IPS DF 19.7 (cell line): ENCODE results near the gene PCSK2.

ENCODE experiments used
- DNase-seq: peaks from one replicate; pipeline ENCODE4 v3.0.0-alpha.2; 2013; ENCODE audit warnings: low read depth, low spot score

PCSK2 gene

DNA sequence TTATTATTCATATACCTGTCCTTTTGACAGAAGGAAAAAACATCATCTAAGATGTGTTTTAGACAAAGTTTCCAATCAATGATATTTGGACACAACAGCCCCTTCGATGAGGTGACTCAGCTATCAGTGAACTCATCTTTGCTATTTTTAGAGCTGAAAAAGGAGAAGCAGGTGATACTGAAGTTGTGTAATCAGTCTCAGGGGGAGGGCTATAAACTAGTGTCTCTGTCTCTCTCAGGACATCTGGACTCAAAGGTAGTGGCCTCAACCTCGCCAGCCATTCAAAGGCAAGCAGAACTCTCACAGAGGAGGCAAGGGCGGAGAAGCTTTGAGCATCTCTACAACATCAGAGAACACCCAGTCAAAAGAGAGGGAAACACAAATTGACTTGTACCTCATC lies 168.9 kb downstream of the PCSK2 start:
- DNase-seq: no peak

DNA sequence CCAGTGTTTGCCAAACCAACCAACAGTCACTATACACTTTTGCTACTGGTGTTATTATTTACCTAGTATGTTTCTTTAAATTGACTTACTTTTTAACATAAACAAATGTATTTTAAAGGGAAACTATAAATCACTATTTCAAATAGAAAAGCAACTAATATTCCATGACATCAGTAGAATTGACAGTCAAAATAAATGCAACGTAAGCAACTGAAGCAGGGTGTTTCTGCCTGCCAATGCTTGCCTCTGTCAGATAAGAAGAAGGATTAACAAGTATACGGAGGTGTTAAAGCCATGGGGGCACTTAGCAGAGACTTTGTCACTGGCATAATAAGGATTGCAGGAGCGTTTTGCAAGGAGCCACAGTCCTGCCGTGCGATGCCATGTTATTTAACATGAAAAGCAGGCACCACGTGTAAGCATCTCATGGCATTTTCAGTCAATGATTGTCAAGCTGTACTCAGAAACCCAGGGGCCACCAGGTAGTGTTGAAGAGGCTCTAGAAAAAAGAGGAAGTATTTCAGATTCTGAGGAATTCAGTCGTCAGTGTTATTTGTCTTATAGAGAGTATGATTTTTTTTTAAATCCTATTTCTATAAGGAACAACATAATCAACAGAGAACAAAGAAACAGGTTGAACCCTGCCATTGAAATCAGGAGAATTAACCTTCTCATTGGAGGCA lies 172.6 kb downstream of the PCSK2 start:
- DNase-seq: no peak

DNA sequence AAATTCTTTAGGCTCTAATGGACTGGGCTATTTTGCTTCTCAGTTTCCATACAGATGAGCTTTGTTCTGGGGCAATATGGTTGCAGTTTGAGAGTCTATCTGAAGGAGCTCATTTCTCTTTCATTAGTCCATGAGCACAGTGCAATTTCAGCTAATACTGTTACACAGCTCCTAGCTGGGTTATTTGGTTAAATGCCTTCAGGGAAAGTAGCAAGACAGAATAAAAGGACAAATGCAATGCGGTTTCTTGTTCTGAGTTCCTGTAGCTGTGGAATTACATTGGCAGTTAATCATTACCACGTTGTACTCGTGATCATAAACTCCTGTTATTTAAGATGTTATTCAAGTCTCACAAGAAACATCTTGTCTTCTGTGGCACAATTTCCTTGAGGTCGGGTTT lies 176.6 kb downstream of the PCSK2 start:
- DNase-seq: no peak

DNA sequence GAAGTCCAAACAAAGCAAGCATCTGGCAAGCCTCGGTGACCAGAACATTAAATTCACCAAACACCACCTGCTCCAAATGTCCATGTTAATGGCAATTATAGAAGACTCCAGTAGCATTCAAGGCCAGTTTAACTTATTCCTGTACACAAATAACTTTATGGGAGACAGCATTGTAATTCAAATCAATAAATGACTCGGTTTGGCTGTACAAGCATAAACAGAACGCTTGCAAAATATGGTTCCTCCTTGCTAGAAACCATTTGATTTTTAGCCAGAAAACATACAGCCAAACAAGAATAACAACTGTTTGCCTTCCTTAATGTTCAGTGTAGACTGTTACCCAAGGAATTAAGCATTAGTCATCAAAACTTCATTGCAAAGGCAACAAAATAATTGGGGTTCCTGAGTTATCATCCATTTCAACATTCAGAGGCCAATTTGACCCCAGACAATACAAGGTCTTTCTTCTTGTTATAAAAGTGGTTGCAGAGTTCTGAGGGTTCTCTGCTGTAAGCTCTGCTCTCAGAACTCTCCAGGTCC lies 179.3 kb downstream of the PCSK2 start:
- DNase-seq: no peak

DNA sequence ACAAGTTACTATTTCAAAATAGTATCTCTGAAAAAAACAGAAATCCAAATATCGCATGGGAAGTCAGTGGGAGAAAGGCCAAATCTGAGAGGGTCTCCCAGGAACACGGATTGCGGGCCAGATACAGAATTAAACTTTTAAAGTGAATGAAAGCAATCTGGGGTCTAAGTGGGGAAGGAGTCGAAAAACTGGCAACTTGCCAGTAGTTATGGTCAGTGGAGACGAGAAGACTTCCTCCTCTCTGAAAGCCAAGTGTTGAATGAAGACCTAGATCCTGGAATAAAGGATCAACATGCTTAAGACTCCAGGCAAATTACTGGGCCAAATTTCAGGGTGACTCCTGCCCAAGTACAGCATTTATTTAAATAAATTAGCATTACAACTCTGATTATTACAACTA lies 180.7 kb downstream of the PCSK2 start:
- no peak for DNase-seq

DNA sequence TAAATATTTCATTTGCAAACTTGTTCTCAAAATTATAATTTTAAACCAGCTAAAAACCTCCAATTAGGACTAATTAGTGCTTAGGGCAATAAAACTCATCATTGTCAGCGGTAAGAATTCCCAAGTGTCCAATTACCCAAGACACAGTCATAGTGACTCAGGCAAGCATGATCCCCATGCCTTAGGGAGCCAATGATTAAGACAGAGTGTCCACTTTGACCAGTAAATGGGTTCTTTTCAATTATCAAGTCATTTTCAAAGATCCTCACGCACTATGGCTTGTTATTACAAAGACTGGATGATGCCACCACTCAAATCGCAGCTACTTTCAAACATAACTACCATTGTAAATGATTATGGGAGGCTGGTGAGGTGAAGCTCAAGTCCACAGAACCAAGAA lies 190.4 kb downstream of the PCSK2 start:
- no peak for DNase-seq

DNA sequence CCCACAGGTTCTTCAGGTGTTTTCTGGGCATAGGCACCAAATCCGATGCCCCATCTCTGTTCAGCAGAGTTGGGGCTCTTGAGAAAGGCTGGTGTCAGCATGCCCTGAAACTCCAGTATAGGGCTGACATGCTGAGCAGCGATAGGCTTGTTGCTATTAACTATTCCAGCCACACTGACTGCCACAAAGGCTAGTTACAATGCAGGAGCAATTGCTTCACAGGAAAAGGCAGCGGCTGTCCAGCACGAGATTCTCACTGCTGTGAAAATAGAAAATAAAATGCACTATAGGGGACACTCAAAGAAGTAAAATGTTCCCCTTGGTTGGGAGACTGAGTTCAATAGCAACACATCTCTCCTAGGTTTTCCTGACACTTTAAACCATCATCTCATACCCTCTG lies 191.9 kb downstream of the PCSK2 start:
- no peak for DNase-seq

DNA sequence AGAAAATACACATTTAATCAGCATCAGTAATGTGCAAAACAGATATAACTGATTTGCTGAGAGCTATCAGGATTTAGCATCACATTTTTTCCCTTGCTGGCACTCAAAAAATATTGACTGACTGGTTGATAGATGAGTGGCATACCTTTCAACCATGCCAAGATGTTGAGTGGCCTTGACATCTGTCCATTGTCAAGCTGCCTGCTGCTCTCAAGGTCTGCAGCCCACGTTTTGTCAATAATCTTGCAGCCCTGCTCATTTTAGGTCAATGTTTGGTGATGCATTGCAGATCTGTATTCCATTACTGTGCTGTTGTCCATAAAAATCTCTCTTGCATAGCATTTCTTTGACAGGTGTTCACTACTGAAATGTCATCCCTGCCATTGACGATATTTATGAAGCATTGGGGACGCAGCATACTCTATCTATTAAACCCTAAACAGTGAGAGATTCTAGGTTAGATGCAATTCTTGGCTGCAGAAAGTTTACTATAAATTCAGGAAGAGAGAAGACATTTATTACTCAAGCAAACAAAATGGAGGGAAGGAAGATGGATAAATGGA lies 192.7 kb downstream of the PCSK2 start:
- no peak for DNase-seq

DNA sequence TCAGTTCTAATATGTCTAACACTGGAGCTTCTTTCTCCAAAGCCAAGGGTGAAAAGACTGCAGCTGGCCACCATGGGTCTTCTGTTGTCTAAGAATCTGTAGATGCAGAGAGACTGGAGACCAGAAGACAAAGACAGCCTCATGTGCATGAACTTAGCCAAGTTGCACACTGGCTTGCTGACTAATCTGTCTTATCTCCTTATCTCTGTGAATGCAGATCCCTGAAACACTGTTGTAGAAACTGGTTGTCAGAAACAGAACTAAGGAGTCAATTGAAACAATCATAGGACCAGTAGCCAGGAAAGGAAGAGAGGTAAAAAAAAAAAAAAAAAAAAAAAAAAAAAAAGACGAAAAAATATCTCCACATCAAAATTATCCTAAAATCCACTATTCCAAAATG lies 194.7 kb downstream of the PCSK2 start:
- DNase-seq: no peak

DNA sequence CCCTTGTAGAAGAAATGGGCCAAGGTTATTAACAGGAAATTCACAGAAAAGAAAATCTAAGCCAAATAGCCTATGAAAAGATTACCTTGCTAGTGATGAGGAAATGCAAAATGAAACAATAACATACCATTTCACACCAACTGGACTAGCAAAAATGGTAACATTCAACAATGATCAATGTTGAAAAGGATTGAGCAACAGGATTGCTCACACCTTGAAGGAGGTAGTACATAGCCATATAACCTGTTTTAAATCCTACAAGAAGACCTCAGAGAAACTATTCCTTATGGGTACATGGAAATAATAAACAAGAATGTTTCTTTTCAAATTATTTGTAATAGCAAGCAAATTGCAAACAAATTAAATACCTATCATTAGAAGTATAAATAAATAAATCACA lies 196.9 kb downstream of the PCSK2 start:
- no peak for DNase-seq

DNA sequence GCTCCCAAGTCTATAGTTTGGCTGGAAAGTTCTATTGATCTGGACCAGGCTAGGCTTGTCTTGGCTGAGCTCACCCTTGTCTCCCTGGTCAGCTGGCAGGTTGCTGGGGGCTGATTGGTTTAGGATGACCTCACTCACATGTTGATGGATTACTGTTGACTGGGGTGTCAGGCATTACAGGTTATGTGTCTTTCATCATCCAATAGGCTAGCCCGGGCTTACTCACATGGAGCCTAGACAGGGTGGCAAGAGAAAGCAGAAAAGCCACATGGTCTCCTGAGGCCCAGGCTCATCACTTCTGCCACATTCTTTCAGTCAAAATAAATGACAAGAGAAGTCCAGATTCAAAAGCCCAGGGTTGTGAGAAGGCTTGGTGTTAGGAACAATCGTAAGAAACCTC lies 200.8 kb downstream of the PCSK2 start:
- no peak for DNase-seq

DNA sequence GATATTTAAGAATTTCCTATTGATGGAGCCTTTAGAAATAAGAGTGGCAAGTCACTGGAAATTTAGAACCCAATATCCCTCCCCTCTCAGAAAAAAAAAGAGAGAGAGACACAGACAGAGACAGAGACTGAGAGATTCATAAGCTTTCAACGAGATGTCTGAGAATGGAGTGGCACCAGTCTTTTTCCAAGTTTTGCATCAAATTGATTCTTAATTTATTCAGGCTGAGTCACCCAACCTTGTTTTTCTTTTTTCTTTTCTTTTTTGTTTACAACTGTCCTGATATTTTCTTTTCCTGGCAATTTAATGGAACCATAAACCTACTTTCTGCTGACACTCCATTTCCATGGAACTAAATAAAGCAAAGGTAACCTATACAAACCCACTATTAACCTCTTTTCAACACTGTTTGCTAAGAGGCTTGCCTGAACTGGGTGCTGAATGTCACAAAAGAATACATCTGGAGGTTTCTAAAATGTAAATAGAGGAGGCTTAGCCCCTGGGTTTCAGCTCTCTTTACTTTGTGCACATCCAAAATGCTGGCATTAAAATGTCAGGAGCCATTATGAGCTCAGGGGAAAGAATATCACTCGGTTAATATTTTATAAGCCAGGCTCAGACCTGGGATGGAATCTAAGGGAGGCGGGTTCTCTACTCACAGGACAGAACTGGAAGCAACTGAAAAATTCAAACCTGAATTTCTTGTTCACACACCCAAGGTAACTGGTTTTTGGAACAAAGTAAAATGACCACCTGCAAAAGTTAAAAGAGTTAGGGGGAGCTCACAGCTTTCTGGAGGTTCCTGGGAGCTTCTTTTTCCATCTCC lies 203.5 kb downstream of the PCSK2 start:
- no peak for DNase-seq

DNA sequence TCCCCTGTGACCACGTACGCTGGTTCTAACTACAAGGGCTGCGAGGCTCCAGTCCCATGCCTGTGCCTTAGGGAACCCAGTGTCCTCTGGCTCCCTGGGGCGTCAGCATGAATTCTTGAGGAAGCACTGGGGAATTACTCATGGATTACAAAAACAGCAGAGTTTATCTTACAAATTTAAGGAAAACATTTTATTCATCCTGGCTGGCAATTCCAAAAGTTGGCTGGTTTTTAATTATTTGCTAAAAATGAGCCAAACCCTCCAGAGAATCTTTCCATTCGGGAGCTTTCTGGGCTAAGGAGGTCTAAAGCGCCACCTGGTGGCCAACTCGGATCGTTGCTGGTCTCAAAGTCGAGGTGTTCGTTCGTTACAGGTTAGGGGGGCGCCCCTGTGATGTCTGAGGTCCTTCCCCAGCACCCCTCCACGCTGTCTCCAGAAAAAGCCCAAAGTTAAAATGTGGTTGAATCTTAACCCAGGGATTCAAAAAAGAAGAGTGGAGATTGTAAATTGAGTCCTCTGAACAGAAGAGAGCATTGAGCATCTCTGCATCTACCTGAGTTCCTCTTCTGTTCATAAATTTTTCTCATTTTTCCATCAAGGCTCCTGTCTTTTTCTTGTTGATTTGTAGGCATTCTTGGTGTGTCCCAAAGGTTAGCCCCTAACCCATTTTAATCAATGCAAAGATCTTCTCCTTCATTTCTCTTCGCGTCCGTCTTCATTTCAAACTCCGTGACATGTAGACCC lies 205.0 kb downstream of the PCSK2 start:
- no peak for DNase-seq

DNA sequence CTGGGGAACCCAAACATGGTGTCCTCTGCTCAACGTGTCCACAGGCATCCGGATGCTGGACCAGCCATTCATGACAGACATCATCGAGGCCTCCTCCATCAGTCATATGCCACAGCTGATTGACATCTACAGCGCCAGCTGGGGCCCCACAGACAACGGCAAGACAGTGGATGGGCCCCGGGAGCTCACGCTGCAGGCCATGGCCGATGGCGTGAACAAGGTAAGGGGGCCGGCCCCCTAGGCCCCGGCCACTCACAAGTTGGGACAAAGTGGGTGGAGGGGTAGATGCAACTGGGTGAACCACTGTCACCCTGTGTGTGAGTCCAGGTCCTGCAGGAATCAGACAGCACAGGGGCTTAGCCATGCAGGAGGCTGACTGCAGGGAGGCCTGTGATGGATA lies 209.8 kb downstream of the PCSK2 start:
- DNase-seq: no peak

DNA sequence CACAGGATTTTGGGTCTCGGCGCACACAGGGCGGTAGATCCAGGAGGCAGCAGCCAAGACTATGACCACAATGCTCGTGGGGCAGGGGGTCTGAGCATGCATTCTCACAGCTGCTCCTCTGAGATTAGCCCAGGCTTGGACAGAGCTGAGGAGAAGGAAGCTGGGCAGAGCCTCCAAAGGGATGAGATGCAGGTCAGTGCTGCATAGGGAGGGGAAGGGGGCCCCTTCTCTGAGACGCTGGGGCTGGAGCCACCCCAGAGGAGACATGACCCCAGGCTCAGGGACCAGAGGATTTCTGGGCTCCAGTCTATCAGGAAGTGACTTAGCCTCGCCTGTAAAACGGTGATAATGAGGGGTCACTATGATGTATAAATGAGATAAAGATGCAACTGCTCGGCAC lies 210.4 kb downstream of the PCSK2 start:
- no peak for DNase-seq

DNA sequence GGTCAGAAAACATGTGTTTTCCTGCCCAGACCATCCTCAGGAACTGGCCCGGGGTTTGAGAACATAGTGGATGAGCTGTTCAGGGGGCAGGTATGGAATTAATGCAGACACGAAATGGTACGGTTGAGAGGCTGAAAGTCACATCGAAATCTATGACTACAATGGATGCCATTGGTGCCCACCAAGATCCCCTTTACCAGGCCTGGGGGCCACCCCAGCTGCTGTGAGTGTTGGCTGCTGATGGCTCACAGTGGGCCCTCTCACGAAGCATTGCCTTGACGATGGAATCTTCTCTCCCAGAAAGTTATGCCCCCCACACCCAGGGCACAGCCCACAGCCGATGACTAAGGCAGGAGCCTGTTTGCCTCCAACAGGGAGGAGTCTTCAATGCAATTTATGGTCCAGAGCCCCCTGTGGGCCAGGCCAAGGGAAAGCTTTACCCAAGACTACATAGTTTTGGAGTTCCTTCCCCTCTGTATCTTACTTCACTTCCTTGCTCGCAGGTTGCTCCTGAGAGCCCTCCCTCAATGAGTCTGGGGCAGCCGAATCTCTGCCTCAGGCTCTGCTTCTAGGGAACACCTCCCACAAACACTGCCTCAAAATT lies 211.7 kb downstream of the PCSK2 start:
- DNase-seq: no peak

DNA sequence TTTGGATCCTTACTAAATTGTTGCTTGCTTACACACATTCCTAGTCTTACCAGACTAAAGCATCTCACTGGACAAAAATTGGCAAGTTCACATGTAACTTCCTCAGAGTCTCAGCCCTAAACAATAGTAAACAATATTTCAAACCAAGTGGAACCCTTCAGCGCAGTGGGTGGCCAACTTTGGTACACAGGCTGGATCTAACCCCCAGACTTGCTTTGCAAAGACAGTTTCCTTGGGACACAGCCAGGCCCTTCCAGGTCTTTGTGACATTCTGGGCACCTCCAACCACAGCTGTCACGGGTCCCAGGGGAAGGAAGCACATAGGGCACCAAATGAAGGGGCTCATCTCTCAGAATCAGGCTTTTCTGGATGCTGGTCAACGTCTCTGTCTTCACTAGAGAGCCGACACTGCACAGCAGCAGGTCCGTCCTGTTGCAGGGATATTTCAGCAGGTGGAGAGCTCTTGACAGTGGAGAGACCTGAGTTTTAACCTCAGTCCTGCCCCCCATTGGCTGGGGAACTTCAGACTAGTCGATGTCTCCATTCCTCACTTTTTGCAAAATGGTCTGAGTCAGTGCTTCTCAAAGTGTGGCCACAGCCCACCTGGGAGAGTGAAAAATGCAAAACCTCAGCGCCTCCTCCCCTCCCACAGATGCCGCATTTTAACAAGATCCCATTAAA lies 212.9 kb downstream of the PCSK2 start:
- no peak for DNase-seq

DNA sequence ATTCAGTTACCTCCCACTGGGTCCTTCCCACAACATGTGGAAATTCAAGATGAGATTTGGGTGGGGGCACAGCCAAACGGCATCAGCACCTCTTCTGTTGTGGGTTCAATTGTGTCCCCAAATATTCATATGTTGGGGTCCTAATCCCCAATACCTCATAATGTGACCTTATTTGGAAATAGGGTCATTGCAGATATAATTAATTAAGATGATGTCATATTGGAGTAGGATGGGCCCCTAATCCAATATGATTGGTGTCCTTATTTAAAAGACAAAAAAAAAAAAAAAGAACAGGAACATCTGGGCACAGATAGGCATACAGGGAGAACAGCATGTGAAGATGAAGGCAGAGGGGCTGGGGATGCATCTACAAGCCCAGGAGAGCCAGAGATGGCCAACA lies 214.9 kb downstream of the PCSK2 start:
- no peak for DNase-seq

DNA sequence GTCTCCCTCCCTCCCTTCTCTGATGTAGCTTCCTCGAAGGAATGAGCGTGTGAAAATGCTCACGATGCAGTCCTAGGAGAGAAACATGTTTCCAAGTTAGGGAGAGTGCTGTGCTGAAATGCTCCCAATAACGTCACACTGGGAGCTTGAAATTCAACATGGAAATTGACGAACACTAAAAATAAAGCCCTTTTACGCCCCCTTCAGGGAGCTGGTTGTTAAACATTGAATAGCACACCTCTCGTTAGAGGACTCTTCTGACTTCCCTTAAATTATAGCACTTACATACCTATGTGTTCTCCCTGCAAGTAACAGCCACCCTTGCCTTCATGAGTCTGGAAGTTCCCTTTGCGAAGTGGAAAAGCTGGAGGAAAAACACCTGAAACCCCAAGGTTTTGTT lies 215.7 kb downstream of the PCSK2 start:
- DNase-seq: no peak

DNA sequence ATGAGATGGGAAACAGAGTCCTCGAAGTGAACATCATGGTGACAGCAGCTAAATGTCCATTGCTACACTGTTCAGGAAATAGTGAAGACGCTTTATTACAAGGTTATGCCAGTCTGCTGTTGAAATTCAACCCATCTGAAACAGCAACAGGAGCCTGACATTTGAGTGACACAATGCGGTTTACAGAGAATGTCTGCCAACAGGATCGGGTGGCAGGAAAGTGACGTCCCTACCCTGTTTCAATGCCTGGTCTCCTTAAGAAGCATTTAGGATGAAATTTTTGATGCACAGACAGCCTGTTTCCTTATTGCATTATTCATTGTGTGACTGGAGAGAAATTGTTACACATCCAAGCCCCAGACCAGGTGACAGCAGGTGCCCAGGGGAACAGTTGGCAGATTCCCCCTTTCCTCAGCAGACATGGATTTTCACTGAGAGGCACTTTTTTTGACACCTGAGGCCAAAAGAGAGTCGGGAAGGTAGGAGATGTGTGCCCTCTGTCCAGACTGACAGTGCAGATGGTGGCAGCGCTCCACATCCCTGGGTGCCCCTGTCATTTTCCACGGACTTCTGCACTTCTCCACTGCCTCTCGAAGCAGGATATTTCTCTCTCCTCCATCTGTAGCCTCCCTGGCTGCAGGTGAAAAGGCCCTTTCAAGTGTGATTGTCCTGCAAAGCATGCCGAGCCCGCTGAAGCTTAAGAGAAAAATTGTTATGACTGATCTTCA lies 216.5 kb downstream of the PCSK2 start:
- DNase-seq: no peak
